Measurements from ENCODE around the gene STPG3. TPM values are rescaled to one million over a fixed set of nuclear protein-coding genes. Genes with fewer than 3 reads are reported as not detected.

STPG3 gene
- total and polyA plus RNA-seq, 2 of the 13 experiments (the other 11 are each of a cell fraction or from before 2014, with no cell fraction given) = not detected

DNA sequence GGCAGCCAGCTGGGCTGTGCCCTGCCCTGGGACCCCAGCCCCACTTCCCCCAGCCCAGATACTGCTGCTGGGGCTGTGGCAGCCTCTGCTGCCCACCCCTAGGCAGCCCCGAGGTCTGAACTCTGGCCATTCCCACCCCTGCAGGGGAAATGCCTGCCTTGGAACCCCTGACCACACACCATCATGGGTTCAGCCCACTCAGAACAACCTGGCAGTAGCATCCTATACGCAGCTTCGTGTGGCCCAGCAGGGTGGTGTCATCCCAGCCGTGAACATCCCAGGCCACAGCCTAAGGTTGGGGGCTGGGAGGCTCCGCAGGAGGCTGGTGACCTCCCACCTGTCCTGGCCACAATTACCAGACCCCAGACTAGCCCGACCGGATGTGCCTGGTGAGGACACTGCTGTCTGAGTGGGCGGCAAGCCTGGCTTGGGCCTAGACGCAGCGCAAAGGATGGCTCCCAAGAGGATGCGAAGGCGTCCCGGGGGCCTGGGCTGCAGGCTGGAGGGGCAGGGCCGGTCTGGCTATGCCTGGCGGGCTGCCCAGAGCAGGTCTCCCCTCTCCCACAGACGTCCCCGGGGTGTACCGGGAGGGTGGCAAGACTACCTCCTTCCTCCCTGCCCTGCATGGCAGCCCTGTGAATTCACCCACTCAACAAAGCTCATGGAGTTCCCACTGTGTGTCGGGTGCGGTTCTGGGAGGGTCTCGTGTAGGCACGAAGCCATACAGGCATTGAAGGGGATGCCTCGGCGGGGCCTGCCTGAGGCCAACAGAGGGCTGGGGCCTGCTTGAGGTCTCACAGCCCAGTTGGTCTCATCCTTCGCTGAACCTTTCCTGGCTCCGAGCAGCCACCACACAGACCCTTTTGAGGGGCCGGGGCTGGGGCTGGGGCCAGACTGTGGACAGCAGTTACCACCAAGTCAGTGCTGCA lies 21.9 kb upstream of the STPG3 start:
- DNase-seq (ENCODE audit: low spot score) (no peak), ATAC-seq (peak; percentile 6), FAIRE-seq (no peak)
- Histone ChIP-seq H2AFZ (ENCODE audit: low read length) (no peak overlapping the region), H3K4me2 (ENCODE audit: low read depth, low read length) (peak overlapping the region; percentile 96), H4K20me1 (ENCODE audit: insufficient read depth, low read length) (no peaks in the 10 kb centered on the region), H3K9me3 (ENCODE audit: low read length) (no peaks in the 10 kb centered on the region), H3K4me3 (replicated peaks in 1 of 3; ENCODE audit: insufficient read depth in 1 of 3, low read depth in 2 of 3, low read length in 3 of 3) (peak overlapping the region; percentile 53 to 72 (median 62)), H3K36me3 (replicated peaks in 1 of 2; ENCODE audit: control insufficient read depth in 1 of 2, insufficient read depth in 2 of 2, low read length in 2 of 2) (no peaks in the 10 kb centered on the region), H3K79me2 (ENCODE audit: insufficient read depth, low read length) (no peaks in the 10 kb centered on the region), H3K4me1 (ENCODE audit: insufficient read depth, low read length) (peaks cover 75% of the 10 kb centered on the region), H3K9ac (ENCODE audit: insufficient read depth, low read depth, low read length) (peak overlapping the region; percentile 65), H3K27ac (ENCODE audit: extremely low read length, insufficient read depth, low read length) (peak overlapping the region; percentile 75), H3K27me3 (ENCODE audit: control insufficient read depth in 1 of 2, insufficient read depth in 2 of 2, low read length in 2 of 2) (no peaks in the 10 kb centered on the region)
- in situ Hi-C loops (cut with HindIII; ENCODE audit: extremely low pct_ligation_motif_present, low pct_unique_long_range_greater_than_20kb) (loop anchor here (5.0 kb wide), 2 partner anchors 42 to 117 kb away; partner anchors contain the start of genes ANAPC2, DPP7 and SSNA1), intact Hi-C loops (cut with micrococcal nuclease; ENCODE audit: unreplicated experiment) (no loop called here)
- no TSS peak for BruUV-seq (replicated peaks)
- POLR2A ChIA-PET = interaction anchor here (0.9 to 2.7 kb wide), 13 partner anchors 9 to 143 kb away, joined by 3 to 16 read pairs (median 6); partner anchors contain the start of genes ANAPC2, MAN1B1, SSNA1 and TOR4A
- CTCF ChIA-PET (ENCODE audit: low intra/inter-chr PET ratio, low total read pairs) = no interaction called here
- whole genome bisulfite sequencing (ENCODE audit: low lambda C conversion rate) = 16% methylated on average over 8 of the region's 27 CpGs
- TF ChIP-seq ZNF772 (CRISPR knock-in tag; IDR thresholded peaks at IDR 0.05) (peak; percentile 56; the same call in 1 of the 2 replicates), HOXA9 (CRISPR knock-in tag; IDR thresholded peaks at IDR 0.05; ENCODE audit: borderline replicate concordance) (no peak), NPAS2 (CRISPR knock-in tag; IDR thresholded peaks at IDR 0.05; ENCODE audit: borderline replicate concordance) (no peak), HOXD1 (CRISPR knock-in tag; IDR thresholded peaks at IDR 0.05) (0 out of 2 replicates have a peak, but pooled peaks have one; percentile 24), ETV5 (CRISPR knock-in tag; IDR thresholded peaks at IDR 0.05; ENCODE audit: borderline replicate concordance) (peak; percentile 40; the same call in 1 of the 2 replicates), ZMYM4 (CRISPR knock-in tag; IDR thresholded peaks at IDR 0.05) (no peak), ZNF564 (CRISPR knock-in tag; IDR thresholded peaks at IDR 0.05) (peak; percentile 52; the same call in 1 of the 2 replicates), TOE1 (CRISPR knock-in tag; IDR thresholded peaks at IDR 0.05) (no peak)
- TF ChIP-seq, protein P1, sequence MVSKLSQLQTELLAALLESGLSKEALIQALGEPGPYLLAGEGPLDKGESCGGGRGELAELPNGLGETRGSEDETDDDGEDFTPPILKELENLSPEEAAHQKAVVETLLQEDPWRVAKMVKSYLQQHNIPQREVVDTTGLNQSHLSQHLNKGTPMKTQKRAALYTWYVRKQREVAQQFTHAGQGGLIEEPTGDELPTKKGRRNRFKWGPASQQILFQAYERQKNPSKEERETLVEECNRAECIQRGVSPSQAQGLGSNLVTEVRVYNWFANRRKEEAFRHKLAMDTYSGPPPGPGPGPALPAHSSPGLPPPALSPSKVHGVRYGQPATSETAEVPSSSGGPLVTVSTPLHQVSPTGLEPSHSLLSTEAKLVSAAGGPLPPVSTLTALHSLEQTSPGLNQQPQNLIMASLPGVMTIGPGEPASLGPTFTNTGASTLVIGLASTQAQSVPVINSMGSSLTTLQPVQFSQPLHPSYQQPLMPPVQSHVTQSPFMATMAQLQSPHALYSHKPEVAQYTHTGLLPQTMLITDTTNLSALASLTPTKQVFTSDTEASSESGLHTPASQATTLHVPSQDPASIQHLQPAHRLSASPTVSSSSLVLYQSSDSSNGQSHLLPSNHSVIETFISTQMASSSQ (IDR thresholded peaks at IDR 0.05; ENCODE audit: low read depth) = no peak
- TF ChIP-seq, protein P1 (CRISPR knock-in tag; IDR thresholded peaks at IDR 0.05; ENCODE audit: borderline replicate concordance) = 0 out of 2 replicates have a peak, but pooled peaks have one; percentile 3
- TF ChIP-seq, protein P2, sequence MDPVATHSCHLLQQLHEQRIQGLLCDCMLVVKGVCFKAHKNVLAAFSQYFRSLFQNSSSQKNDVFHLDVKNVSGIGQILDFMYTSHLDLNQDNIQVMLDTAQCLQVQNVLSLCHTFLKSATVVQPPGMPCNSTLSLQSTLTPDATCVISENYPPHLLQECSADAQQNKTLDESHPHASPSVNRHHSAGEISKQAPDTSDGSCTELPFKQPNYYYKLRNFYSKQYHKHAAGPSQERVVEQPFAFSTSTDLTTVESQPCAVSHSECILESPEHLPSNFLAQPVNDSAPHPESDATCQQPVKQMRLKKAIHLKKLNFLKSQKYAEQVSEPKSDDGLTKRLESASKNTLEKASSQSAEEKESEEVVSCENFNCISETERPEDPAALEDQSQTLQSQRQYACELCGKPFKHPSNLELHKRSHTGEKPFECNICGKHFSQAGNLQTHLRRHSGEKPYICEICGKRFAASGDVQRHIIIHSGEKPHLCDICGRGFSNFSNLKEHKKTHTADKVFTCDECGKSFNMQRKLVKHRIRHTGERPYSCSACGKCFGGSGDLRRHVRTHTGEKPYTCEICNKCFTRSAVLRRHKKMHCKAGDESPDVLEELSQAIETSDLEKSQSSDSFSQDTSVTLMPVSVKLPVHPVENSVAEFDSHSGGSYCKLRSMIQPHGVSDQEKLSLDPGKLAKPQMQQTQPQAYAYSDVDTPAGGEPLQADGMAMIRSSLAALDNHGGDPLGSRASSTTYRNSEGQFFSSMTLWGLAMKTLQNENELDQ (CRISPR knock-in tag; IDR thresholded peaks at IDR 0.05; ENCODE audit: borderline replicate concordance) = no peak
- TF ChIP-seq, protein P3, sequence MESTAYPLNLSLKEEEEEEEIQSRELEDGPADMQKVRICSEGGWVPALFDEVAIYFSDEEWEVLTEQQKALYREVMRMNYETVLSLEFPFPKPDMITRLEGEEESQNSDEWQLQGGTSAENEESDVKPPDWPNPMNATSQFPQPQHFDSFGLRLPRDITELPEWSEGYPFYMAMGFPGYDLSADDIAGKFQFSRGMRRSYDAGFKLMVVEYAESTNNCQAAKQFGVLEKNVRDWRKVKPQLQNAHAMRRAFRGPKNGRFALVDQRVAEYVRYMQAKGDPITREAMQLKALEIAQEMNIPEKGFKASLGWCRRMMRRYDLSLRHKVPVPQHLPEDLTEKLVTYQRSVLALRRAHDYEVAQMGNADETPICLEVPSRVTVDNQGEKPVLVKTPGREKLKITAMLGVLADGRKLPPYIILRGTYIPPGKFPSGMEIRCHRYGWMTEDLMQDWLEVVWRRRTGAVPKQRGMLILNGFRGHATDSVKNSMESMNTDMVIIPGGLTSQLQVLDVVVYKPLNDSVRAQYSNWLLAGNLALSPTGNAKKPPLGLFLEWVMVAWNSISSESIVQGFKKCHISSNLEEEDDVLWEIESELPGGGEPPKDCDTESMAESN (CRISPR knock-in tag; conservative IDR thresholded peaks at IDR 0.05) = no peak

Data from HepG2 (cell line).